HG03103 (cell line): ENCODE measurements around the gene SDHAF4.
"Not testable (repeated sequence)": the region's sequence is repeated elsewhere in the genome, so short reads cannot be mapped to it uniquely, and the experiment has no call there.

Source experiments
- ATAC-seq: cut with Tn5 transposase; IDR thresholded peaks from one replicate; pipeline ENCODE4 v1.9.1; 2021; ENCODE audit warnings: low read depth; ENCODE audit not compliant: unreplicated experiment

SDHAF4 gene

GRCh38 chr6:70566751-70567382 is at the start of gene SDHAF4:
Gene SDHAF4 (plus strand): TSS chr6:70566930. CDS start chr6:70566941, 11 bp downstream.
- ATAC-seq: peak; percentile 99

GRCh38 chr6:70518723-70519122 is 48.0 kb upstream of the SDHAF4 start:
- ATAC-seq: no peak

GRCh38 chr6:70520575-70520974 is 46.2 kb upstream of the SDHAF4 start:
- ATAC-seq: no peak

GRCh38 chr6:70524721-70525286 is 41.9 kb upstream of the SDHAF4 start:
- ATAC-seq: no peak

GRCh38 chr6:70527071-70527737 is 39.5 kb upstream of the SDHAF4 start:
- ATAC-seq: no peak

- ATAC-seq: no peak
These were observed 36.7 kb upstream of the SDHAF4 start for GRCh38 chr6:70530023-70530422.

- ATAC-seq: no peak
These were observed 35.6 kb upstream of the SDHAF4 start for GRCh38 chr6:70531133-70531532.

- peak; percentile 43 for ATAC-seq
These were observed 29.5 kb upstream of the SDHAF4 start for GRCh38 chr6:70537266-70537665.

DNA sequence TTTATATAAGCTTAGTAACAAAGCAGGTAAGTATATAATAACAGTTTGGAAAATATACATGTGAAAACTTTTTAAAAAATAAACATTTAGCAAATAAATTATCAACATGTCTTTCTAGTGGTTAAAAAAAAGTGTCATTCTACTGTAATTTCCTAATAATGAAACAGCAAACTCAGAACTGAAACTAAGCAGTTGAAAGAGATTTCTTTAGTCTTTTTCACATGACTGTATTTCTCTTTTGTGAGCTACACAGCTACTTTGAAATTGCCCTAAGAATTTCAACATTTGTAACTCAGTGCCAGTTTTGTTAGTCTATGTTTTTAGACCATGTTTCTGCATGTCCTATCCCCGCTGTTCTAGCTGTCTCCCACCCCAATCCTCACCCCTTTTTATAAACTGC is 28.4 kb upstream of the SDHAF4 start:
- ATAC-seq: peak; percentile 67

DNA sequence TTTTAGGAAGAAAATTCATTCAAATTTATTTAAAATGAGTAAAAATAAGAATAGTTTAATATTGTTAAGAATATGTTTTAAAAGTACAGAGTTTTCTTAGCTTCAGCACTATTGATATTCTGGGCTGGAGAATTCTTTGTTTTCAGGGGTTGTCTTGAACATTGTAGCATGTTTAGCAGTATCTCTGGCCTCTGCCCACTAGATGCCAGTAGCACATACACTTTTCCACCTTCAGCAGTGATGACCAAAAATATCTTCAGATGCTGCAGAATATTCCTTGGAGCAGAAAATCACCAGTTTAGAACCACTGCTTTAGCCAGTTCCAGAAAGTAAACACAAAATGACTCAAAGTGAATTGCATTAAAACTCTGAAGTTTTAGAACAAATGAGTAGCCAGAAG is 19.4 kb upstream of the SDHAF4 start:
- no peak for ATAC-seq

DNA sequence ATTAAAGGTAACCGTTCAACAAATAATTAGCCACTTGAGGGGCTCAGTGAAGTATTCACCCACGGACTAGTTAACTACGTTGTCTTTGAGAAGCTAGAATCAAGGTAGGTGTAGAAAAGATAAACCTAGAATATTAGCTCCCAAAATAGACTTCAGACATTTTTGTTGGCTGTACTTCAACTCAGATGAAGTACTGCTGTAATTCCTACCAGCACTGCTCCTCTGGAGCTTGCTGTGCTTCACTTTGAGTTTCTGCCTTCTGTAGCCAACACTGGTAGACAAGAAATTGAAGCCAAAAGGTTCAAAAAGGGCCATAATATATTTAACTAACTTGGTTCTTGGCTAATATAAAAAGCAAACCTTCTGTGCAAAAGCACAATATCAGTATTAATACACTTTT is 18.8 kb upstream of the SDHAF4 start:
- ATAC-seq: no peak

DNA sequence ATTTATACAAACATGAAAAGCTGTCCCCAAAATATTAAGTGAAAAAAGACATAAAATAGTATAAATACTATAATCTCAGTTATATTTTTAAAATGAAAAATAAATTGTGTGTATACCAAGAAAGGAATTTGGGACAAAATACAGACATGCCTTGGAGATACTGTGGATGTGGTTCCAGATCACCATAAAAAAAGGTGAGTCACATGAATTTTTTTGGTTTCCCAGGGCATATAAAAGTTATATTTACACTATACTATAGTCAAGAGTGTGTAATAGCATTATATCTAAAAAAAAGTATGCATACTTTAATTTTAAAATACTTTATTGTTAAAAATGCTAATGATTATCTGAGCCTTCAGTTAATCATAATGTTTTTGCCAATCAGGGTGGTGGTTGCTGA is 17.4 kb upstream of the SDHAF4 start:
- ATAC-seq: no peak

DNA sequence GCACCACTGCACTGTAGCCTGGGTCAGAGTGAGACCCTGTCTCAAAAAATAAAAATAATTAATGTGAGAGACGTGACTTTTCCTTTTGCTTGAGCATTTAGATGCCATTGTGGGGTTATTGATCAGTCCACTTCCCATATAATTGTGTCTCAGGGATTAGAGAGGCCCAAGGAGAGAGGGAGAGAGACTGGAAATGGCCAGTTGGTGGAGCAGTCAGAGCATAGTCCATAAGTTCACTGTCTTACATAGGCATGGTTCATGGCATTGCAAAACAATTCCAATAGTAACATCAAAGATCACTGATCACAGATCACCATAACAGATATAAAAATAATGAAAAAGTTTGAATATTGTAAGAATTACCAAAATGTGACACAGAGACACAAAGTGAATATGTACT is 15.2 kb upstream of the SDHAF4 start:
- ATAC-seq: no peak

DNA sequence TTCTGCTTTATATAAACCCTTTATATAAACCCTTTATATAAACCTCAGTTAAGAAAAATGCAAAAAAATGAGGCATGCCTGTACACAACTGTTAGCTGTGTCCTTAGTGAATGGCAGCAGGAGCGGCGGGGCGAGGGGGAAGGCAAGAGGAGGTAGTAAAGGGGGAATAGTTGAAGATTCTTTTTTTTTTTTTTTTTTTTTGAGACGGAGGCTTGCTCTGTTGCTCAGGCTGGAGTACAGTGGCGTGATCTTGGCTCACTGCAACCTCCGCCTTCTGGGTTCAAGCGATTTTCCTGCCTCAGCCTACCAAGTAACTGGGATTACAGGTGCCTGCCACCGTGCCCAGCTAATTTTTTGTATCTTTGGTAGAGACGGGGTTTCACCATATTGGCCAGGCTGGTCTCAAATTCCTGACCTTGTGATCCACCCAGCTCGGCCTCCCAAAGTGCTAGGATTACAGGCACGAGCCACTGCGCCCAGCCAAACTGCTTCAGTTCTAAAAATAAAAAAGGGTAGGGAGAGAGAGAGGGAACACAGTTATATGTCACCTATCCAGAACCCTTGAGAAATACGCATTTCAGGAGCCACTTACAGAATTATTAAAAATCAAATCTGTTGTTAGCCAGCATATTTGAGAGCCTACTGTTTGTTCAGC is 14.3 kb upstream of the SDHAF4 start:
- ATAC-seq: not testable (repeated sequence)

DNA sequence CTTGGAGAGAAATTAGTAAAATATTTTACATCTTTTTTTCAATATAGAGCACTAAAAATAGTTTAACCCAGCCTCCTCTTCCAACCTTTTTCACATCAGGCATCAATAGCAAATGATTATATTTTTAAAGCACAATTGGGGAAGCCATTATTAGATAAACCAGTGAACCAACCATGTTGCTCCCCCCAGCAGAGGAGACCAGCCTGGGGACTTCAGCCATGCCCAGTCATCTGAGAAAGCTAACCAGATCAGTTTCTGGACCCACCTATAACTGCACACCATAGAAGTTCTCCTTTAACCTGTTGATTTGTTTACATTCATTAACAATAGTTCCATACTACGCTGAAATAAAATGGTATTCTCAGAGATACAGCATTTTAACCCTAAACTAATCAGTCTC is 13.8 kb upstream of the SDHAF4 start:
- no peak for ATAC-seq

GRCh38 chr6:70557998-70558397 is 8.7 kb upstream of the SDHAF4 start:
- no peak for ATAC-seq

DNA sequence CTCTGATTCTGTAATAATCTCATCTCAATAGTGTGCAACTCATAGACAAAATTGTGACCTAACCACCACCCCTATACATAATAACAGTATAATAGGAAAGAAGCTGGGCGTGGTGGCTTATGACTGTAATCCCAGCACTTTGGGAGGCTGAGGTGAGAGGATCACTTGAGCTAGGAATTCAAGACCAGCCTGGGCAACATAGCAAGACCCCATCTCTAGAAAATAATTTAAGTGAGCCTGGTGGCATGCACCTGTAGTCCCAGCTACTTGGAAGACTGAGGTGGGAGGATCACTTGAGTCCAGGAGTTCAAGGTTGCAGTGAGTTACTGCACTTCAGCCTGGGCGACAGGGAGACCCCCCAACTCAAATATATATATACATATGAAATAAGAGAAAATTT is 4.3 kb upstream of the SDHAF4 start:
- ATAC-seq: not testable (repeated sequence)

GRCh38 chr6:70563530-70563929 is 3.2 kb upstream of the SDHAF4 start:
- ATAC-seq: no peak

DNA sequence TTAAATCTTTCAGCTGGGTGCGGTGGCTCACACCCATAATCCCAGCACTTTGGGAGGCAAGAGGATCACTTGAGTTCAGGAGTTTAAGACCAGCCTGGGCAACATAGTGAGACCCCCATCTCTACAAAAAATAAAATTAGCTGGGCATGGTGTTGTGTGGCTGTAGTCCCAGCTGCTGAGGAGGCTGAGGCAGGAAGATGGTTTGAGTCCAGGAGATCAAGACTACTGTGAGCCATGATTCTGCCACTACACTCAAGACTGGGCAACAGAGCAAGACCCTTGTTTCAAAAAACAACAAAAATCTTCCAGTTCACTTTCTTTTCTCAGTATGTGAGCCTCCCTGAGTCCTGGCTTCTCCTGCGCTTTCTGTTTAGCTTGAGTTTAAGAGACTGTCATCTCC is 7.9 kb downstream of the SDHAF4 start:
- no peak for ATAC-seq

DNA sequence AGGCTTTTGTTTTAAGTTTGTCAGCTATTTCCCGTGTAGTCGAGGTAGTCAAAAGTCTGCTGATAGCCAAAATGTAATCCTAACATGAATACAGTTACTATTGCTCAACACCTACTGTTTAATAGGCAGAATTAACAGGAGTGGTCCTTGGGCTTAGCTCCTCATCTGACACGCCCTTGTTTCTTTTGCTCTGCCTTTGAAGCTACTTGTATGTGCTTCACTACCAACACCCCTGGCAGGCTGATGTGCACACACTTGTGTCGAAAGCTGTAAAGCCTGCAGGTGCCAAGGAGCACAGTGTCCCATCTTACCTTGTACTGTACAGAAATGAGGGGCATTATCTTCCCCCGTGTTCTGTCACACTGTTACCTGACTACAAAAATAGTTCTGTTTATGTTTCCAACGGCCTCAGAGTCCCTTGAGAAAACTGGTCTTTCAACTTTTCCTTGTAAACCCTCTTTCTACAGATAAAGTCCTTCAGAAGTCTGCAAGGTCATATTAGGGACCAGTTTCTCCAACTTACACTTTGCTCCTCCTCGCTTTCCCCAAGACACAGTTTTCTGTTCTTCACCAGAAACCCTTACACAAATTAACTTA is 9.3 kb downstream of the SDHAF4 start:
- ATAC-seq: no peak

GRCh38 chr6:70586114-70586513 is 19.4 kb downstream of the SDHAF4 start:
- peak; percentile 54 for ATAC-seq
